Breast epithelium (tissue), 4 donors: ENCODE data around the gene ENAH. TPM values are rescaled to one million over a fixed set of nuclear protein-coding genes. Genes with fewer than 3 reads are reported as not detected.
"Not testable (repeated sequence)": the region's sequence is repeated elsewhere in the genome, so short reads cannot be mapped to it uniquely, and the experiment has no call there.

Experiments
- DNase-seq, 2 donors: peaks; one replicate each; pipeline ENCODE4 v3.0.0-alpha.2; 2019; ENCODE audit warnings: low spot score in 2 of 2
- H3K27ac ChIP-seq, 2 donors: fragments of 200-600 bp; sonication (generic) in 1 of 2; one replicate each; pipeline ENCODE4 v1.5.1; 2016 to 2019; ENCODE audit warnings: mild to moderate bottlenecking in 1 of 2
- H3K27me3 ChIP-seq, 2 donors: fragments of 200-600 bp; sonication (generic) in 1 of 2; one replicate each; pipeline versions ENCODE4 v1.5.1 to v1.6.0; 2017 to 2019; ENCODE audit warnings: control low read depth in 1 of 2, mild to moderate bottlenecking in 1 of 2
- H3K36me3 ChIP-seq: fragments of 200-600 bp; one replicate; pipeline ENCODE4 v1.5.1; 2019
- H3K4me1 ChIP-seq, 2 donors: fragments of 200-600 bp; sonication (generic); one replicate each; pipeline ENCODE4 v1.5.1; 2016 to 2019; ENCODE audit warnings: control low read depth in 1 of 2
- H3K4me3 ChIP-seq, 3 donors: fragments of 200-600 bp; sonication (generic); 1 replicate in 2 of 3; 2 replicates in 1 of 3; pipeline ENCODE4 v1.5.1; 2016 to 2019; ENCODE audit warnings: mild to moderate bottlenecking in 3 of 3, moderate library complexity in 2 of 3
- H3K9me3 ChIP-seq, 2 donors: fragments of 200-600 bp; sonication (generic) in 1 of 2; one replicate each; pipeline ENCODE4 v1.5.1; 2016 to 2019; ENCODE audit warnings: control low read depth in 1 of 2
- POLR2A ChIP-seq: fragments of 450-650 bp; IDR thresholded peaks from one replicate; pipeline ENCODE4 v1.6.1; 2016; ENCODE audit warnings: antibody characterized with exemption, mild to moderate bottlenecking, moderate library complexity
- POLR2AphosphoS5 ChIP-seq, 3 donors: sonication (generic); formaldehyde crosslinking; IDR thresholded peaks; one replicate each; pipeline ENCODE4 v1.6.1; 2017; ENCODE audit warnings: antibody characterized with exemption in 3 of 3
- intact Hi-C: fragments of 100-400 bp; cut with DNase I; formaldehyde crosslinking; loops from one replicate; pipeline ENCODE4 v1.15.1; 2023; ENCODE audit warnings: low total_unique reads
- total RNA-seq, 3 donors: library from RNA; depleted of rRNA; stranded (reverse); fragments of >200 nt; gene quantifications; one replicate each; pipeline ENCODE4 v1.1.0, GENCODE V29; 2016
- TF ChIP-seq, protein P1 (sequence below), 3 donors: fragments of 450-650 bp; IDR thresholded peaks; one replicate each; pipeline ENCODE4 v1.5.1; 2016 to 2017; ENCODE audit warnings: antibody characterized with exemption in 3 of 3, mild to moderate bottlenecking in 3 of 3, moderate library complexity in 3 of 3

ENAH gene
- total RNA-seq, 3 donors from 2014 or later = 36.2 to 62.9 (median 48.2) TPM

DNA sequence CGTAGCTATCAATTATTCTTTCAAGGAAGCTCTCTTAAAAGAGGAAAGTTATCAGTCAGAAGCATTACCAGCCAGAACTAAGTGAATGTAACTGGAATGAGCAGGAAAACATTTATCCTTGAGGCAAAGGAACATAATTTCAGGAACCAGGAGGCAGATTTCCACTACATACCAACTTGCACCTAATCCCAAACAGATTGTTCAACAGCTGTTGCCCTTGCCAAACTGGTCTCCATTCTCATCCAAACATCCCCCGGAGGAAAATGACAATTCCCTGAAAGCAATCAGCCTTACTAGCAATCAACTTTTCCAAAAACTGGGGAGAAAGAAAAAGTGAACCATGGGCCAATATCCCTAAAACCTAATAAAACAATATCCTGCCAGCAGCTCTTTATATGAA, 35.0 kb downstream of the ENAH start:
- H3K4me1 ChIP-seq = no peaks in the 10 kb centered on the region
- no peaks in the 10 kb centered on the region for H3K9me3 ChIP-seq
- no peak for DNase-seq

DNA sequence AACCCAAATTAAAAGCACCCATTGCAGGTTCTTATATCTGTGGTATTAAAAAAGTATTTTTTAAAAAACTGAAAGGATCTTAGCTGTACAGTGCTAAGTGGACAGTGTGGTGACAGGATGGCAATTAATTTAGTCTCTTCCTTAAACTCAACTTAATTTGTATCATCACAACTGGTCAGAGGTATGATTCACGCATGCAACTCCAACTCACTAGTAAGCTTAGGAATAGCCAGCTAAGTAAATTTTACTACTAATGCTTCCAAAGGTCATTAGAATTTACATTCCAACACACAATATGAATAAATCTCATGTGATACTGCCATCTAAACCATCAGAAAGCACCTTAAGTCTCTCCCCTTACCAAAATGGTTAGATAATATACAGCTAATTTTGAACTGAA, 35.4 kb downstream of the ENAH start:
- no peak for DNase-seq
- H3K4me1 ChIP-seq = no peaks in the 10 kb centered on the region
- peak overlapping the region; percentile 31 to 39 for H3K27ac ChIP-seq
- TF ChIP-seq, protein P1, sequence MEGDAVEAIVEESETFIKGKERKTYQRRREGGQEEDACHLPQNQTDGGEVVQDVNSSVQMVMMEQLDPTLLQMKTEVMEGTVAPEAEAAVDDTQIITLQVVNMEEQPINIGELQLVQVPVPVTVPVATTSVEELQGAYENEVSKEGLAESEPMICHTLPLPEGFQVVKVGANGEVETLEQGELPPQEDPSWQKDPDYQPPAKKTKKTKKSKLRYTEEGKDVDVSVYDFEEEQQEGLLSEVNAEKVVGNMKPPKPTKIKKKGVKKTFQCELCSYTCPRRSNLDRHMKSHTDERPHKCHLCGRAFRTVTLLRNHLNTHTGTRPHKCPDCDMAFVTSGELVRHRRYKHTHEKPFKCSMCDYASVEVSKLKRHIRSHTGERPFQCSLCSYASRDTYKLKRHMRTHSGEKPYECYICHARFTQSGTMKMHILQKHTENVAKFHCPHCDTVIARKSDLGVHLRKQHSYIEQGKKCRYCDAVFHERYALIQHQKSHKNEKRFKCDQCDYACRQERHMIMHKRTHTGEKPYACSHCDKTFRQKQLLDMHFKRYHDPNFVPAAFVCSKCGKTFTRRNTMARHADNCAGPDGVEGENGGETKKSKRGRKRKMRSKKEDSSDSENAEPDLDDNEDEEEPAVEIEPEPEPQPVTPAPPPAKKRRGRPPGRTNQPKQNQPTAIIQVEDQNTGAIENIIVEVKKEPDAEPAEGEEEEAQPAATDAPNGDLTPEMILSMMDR (IDR thresholded peaks at IDR 0.05) = no peak
- no peak for TF ChIP-seq POLR2A
- TF ChIP-seq POLR2AphosphoS5 (IDR thresholded peaks at IDR 0.05) = no peak
- intact Hi-C loops = loop anchor here (5.0 kb wide), 1 partner anchor 305 kb away; the partner anchor contains the start of gene PYCR2
- no peaks in the 10 kb centered on the region for H3K36me3 ChIP-seq
- H3K9me3 ChIP-seq = no peaks in the 10 kb centered on the region
- H3K27me3 ChIP-seq = no peaks in the 10 kb centered on the region
- H3K4me3 ChIP-seq = no peak overlapping the region

More for the DNA sequence above, 35.0 kb downstream of the ENAH start:
- H3K27me3 ChIP-seq = no peaks in the 10 kb centered on the region
- intact Hi-C loops = loop anchor here (5.0 kb wide), 1 partner anchor 304 kb away; the partner anchor contains the start of gene PYCR2
- H3K4me3 ChIP-seq = no peak overlapping the region
- H3K36me3 ChIP-seq = no peaks in the 10 kb centered on the region
- TF ChIP-seq, protein P1 (IDR thresholded peaks at IDR 0.05) = no peak
- TF ChIP-seq POLR2A (no peak), POLR2AphosphoS5 (IDR thresholded peaks at IDR 0.05) (no peak)
- peak overlapping the region; percentile 31 to 39 for H3K27ac ChIP-seq

DNA sequence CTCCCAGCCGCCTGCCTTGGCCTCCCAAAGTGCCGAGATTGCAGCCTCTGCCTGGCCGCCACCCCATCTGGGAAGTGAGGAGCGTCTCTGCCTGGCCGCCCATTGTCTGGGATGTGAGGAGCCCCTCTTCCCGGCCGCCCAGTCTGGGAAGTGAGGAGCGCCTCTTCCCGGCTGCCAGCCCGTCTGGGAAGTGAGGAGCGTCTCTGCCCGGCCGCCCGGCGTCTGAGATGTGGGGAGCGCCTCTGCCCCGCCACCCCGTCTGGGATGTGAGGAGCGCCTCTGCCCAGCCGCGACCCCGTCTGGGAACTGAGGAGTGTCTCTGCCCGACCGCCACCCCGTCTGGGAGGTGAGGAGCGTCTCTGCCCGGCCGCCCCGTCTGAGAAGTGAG, 37.5 kb downstream of the ENAH start:
- not testable (repeated sequence) for H3K9me3 ChIP-seq, H3K4me1 ChIP-seq, H3K27me3 ChIP-seq, H3K36me3 ChIP-seq, DNase-seq, H3K27ac ChIP-seq, H3K4me3 ChIP-seq
- intact Hi-C loops = loop anchor here (5.0 kb wide), 1 partner anchor 307 kb away; the partner anchor contains the start of gene PYCR2

DNA sequence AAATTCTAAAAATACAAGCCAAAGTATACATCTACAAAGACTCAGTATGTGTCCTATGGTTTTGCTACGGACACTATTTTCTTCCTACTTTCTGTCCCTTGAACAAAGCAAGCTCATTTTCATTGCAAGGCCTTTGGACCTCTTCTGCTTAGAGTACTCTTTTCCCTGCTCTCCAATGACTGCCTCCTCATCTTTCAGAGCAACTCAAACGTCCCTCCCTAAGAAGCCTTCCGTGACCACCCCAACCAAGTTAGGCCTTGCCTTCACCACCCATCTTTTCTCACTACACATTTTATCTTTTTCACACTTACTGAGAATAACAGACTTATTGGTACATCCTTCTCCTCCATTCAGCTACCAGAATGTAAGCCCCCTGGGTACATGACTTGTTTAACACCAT, 39.9 kb downstream of the ENAH start:
- H3K9me3 ChIP-seq = no peaks in the 10 kb centered on the region
- intact Hi-C loops = no loop called here
- H3K4me1 ChIP-seq = no peaks in the 10 kb centered on the region
- peak overlapping the region; percentile 35 to 59 for H3K27ac ChIP-seq
- no peaks in the 10 kb centered on the region for H3K36me3 ChIP-seq
- H3K27me3 ChIP-seq = no peaks in the 10 kb centered on the region
- TF ChIP-seq POLR2AphosphoS5 (IDR thresholded peaks at IDR 0.05) (no peak), POLR2A (no peak)
- TF ChIP-seq, protein P1 (IDR thresholded peaks at IDR 0.05) = no peak
- no peak overlapping the region for H3K4me3 ChIP-seq
- no peak for DNase-seq

DNA sequence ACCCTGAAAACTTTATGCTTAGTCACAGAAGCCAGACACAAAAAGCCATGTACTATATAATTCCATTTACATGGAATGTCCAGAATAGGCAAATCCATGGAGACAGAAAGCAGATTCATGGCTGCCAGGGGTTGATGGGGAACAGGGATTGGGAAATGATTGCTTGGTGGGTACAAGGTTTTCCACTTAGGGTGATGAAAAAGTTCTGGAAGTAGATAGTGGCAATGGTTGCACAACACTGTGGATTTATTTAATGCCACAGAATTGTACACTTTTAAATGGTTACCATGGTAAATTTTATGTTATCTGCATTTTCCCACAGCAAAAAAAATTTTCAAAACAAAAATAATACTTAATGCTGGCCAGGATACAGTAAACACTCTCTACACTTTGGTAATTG, 40.6 kb downstream of the ENAH start:
- H3K27ac ChIP-seq = peak overlapping the region; percentile 59 to 70
- H3K4me1 ChIP-seq = no peaks in the 10 kb centered on the region

More for the DNA sequence above, 40.6 kb downstream of the ENAH start:
- no peak overlapping the region for H3K4me3 ChIP-seq
- no peaks in the 10 kb centered on the region for H3K9me3 ChIP-seq
- H3K36me3 ChIP-seq = no peaks in the 10 kb centered on the region
- DNase-seq = no peak
- no peaks in the 10 kb centered on the region for H3K27me3 ChIP-seq
- intact Hi-C loops = no loop called here
- TF ChIP-seq POLR2A (no peak), POLR2AphosphoS5 (IDR thresholded peaks at IDR 0.05) (no peak)
- TF ChIP-seq, protein P1 (IDR thresholded peaks at IDR 0.05) = no peak
